HG02763 (cell line): ENCODE data around the gene RHOBTB3.

Source experiments
- ATAC-seq: cut with Tn5 transposase; IDR thresholded peaks from one replicate; pipeline ENCODE4 v1.9.1; 2021; ENCODE audit warnings: mild to moderate bottlenecking, moderate library complexity; ENCODE audit not compliant: unreplicated experiment

RHOBTB3 gene

GRCh38 chr5:95762652-95763041 is 31.5 kb downstream of the RHOBTB3 start:
- no peak for ATAC-seq

GRCh38 chr5:95763941-95764340 is 32.8 kb downstream of the RHOBTB3 start:
- no peak for ATAC-seq

GRCh38 chr5:95768731-95769130 is 37.6 kb downstream of the RHOBTB3 start:
- ATAC-seq = no peak

- ATAC-seq = no peak
Observed at GRCh38 chr5:95770830-95771708, 39.9 kb downstream of the RHOBTB3 start.

GRCh38 chr5:95771892-95772291 is 40.8 kb downstream of the RHOBTB3 start:
- ATAC-seq = no peak

GRCh38 chr5:95773335-95774059 is 42.4 kb downstream of the RHOBTB3 start:
- no peak for ATAC-seq

- no peak for ATAC-seq
Observed at GRCh38 chr5:95777441-95777840, 46.3 kb downstream of the RHOBTB3 start.

- no peak for ATAC-seq
Observed at GRCh38 chr5:95778713-95779436, 47.7 kb downstream of the RHOBTB3 start.

GRCh38 chr5:95779611-95780010 is 48.5 kb downstream of the RHOBTB3 start:
- ATAC-seq = no peak

GRCh38 chr5:95780597-95780996 is 49.5 kb downstream of the RHOBTB3 start:
- no peak for ATAC-seq

GRCh38 chr5:95781101-95781583 is 50.0 kb downstream of the RHOBTB3 start:
- peak; percentile 78 for ATAC-seq

- ATAC-seq = no peak
Observed at GRCh38 chr5:95782181-95782580, 51.0 kb downstream of the RHOBTB3 start.

- ATAC-seq = no peak
Observed at GRCh38 chr5:95783661-95784060, 52.5 kb downstream of the RHOBTB3 start.

- no peak for ATAC-seq
Observed at GRCh38 chr5:95784514-95785302, 53.6 kb downstream of the RHOBTB3 start.

- no peak for ATAC-seq
Observed at GRCh38 chr5:95786821-95787418, 55.8 kb downstream of the RHOBTB3 start.

GRCh38 chr5:95788493-95788892 is 57.4 kb downstream of the RHOBTB3 start:
- ATAC-seq = no peak

- ATAC-seq = no peak
Observed at GRCh38 chr5:95791751-95792150, 60.6 kb downstream of the RHOBTB3 start.

- no peak for ATAC-seq
Observed at GRCh38 chr5:95794070-95794516, 63.0 kb downstream of the RHOBTB3 start.

- ATAC-seq = no peak
Observed at GRCh38 chr5:95797301-95797700, 66.2 kb downstream of the RHOBTB3 start.

GRCh38 chr5:95798048-95798447 is 66.9 kb downstream of the RHOBTB3 start:
- no peak for ATAC-seq
